DMS79 treated with DMSO at 0.1 percent for 48 hours (cell line): ENCODE measurements around the gene OR52I1.

ENCODE experiments used
- DNase-seq: peaks from one replicate; lab custom pipeline; 2025; lab: John Stamatoyannopoulos, UW

The OR52I1 gene, protein sequence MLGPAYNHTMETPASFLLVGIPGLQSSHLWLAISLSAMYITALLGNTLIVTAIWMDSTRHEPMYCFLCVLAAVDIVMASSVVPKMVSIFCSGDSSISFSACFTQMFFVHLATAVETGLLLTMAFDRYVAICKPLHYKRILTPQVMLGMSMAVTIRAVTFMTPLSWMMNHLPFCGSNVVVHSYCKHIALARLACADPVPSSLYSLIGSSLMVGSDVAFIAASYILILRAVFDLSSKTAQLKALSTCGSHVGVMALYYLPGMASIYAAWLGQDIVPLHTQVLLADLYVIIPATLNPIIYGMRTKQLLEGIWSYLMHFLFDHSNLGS

GRCh38 chr11:4593739-4594138 lies at the start of gene OR52I1:
TSS of gene OR52I1 (plus strand) at chr11:4594039. CDS start at chr11:4594039, 0 bp downstream.
- no peak for DNase-seq

- no peak for DNase-seq
Observed at GRCh38 chr11:4544891-4545290, 48.9 kb upstream of the OR52I1 start, which contains the start of gene OR52M1. TSS of gene OR52M1 (plus strand) at chr11:4545191. CDS start at chr11:4545191, 0 bp downstream.

- no peak for DNase-seq
Observed at GRCh38 chr11:4546878-4547277, 47.0 kb upstream of the OR52I1 start.

DNA sequence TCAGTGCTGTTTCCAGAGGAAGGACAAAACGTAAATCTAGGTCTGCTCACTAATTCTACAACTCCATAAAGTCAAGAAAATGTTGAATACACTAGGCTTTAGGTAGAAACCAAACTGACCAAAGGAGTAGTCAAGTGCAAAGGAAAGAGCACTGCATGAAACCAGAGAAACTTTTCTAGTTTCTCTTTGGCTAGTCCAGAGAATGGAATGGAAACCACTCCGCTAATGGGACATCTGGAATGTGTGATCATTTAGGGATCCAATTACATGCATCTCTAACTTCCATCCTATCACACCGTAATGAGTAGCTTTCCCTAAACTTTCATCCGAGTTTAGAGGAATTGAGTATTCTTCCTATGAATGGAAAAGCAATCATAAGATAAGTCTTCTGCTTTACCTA lies 46.4 kb upstream of the OR52I1 start:
- no peak for DNase-seq

- no peak for DNase-seq
Observed at GRCh38 chr11:4551346-4551979, 42.4 kb upstream of the OR52I1 start.

DNA sequence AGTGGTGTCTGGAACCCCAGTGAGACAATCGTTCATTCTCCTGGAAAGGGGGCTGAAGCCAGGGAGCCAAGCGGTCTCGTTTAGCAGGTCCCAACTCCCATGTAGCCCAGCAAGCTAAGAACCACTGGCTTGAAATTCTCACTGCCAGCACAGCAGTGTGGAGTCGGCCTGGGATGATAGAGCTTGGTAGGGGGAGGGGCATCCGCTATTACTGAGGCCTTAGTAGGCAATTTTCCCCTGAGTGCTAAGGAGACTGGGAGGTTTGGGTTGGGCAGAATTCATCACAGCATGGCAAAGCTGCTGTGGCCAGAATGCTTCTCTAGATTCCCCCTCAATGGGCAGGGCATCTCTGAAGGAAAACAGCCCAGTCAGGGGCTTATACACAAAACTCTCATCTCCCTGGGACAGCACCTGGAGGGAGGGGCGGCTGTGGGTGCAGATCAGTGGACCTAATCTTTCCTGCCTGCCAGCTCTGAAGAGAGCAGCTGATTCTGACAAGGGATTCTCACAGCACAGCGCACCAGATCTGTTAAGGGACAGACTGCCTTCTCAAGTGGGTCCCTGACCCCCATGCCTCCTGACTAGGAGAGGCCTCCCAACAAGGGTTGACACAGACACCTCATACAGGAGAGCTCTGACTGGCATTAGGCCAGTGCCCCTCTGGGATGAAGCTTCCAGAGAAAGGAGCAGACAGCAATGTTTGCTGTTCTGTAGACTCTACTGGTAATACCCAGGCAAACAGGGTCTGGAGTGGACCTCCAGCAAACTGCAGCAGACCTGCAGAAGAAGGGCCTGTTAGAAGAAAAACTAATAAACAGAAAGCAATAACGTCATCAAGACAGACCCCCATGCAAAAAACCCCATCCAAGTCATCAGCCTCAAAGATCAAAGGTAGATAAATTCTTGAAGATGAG lies 34.1 kb upstream of the OR52I1 start:
- no peak for DNase-seq

DNA sequence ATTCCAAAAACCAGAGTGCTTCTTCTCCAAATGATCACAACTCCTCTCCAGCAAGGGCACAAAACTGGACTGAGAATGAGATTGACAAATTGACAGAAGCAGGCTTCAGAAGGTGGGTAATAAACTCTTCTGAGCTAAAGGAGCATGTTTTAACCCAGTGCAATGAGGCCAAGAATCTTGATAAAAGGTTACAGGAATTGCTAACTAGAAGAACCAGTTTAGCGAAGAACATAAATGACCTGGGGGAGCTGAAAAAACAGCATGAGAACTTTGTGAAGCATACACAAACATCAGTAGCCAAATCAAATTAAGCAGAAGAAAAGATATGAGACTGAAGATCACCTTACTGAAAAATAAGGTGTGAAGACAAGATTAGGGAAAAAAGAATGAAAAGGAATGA lies 33.4 kb upstream of the OR52I1 start:
- DNase-seq, result no peak

DNA sequence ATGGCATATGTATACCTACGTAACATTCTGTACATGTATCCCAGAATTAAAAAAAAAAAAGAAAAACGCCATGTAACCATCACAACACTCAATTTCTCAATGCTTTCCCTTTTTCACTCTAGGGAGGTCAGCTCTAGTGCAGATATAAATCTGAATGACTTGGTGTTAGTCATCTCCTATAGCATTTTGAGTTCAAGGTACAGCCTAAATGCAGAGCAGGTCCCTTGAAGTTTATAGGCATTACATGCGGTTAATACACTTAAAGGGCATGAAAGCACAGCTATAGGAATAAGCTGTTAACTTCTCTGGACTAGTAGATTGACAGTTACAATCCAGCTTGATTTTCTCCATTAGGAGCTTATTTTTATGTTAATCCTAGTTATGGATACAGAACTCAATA lies 28.5 kb upstream of the OR52I1 start:
- DNase-seq, result no peak

- no peak for DNase-seq
Observed at GRCh38 chr11:4569075-4569474, 24.8 kb upstream of the OR52I1 start.

- no peak for DNase-seq
Observed at GRCh38 chr11:4576880-4577279, 17.0 kb upstream of the OR52I1 start.

DNA sequence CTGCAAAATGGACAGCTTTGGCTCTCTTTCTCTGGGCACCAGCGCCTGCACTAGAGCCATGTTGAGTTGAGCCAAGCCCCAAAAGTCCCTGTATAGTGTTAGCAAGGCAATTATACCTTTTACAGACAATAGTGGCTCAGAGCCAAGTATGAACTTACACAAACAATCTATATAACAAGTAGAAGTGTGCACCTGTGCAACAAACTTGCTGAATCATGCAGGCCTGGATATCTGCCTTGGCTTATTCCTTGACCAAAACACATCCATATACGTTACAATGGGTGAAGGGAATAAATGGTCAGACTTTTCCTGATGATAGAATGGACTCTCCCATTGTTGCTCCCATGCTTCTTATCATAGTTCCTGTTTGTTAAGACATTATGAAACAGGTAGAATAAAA lies 16.1 kb upstream of the OR52I1 start:
- no peak for DNase-seq

DNA sequence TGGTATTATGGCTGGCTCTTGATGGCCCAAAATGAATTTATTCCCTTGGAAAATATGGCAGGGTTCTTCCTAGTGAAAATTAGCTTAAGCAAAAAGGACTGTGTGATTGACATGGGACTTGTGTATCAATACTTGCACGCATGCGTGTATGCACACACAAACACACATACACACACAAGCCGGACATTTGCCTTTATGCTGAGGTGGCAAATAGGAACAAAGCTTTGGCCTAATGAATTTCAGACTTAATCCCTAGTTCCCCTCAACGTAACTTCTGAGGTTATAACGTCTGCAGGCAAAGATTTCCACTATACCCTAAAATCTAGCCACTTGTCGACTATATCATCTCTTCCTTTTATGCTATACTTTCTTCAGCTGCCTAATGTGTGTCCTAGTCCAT lies 15.2 kb upstream of the OR52I1 start:
- DNase-seq, result no peak

GRCh38 chr11:4580124-4580523 lies 13.7 kb upstream of the OR52I1 start:
- no peak for DNase-seq

- DNase-seq, result no peak
Observed at GRCh38 chr11:4581443-4581842, 12.4 kb upstream of the OR52I1 start, which contains the start of gene OR52I2. TSS of gene OR52I2 (plus strand) at chr11:4581743.

GRCh38 chr11:4589017-4589416 lies 4.8 kb upstream of the OR52I1 start:
- no peak for DNase-seq

DNA sequence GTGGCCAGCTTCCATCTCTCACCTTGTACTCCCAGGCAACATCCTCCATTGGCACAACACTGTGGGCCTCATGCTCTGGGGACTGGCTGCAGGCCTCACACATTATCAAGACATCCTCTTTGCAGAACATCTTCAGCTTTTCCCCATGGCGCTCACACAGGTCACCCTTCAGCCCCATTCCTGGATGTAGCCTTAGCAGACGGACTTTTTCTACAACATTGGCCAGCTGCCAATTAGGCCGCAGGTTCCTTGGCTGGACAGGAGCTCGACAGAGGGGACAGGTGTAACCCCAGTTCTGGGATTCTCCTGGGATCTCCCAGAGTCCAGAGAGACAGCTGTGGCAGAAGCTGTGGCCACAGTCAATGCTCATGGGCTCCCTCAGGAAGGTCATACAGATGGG lies 11.2 kb downstream of the OR52I1 start:
- DNase-seq, result no peak

DNA sequence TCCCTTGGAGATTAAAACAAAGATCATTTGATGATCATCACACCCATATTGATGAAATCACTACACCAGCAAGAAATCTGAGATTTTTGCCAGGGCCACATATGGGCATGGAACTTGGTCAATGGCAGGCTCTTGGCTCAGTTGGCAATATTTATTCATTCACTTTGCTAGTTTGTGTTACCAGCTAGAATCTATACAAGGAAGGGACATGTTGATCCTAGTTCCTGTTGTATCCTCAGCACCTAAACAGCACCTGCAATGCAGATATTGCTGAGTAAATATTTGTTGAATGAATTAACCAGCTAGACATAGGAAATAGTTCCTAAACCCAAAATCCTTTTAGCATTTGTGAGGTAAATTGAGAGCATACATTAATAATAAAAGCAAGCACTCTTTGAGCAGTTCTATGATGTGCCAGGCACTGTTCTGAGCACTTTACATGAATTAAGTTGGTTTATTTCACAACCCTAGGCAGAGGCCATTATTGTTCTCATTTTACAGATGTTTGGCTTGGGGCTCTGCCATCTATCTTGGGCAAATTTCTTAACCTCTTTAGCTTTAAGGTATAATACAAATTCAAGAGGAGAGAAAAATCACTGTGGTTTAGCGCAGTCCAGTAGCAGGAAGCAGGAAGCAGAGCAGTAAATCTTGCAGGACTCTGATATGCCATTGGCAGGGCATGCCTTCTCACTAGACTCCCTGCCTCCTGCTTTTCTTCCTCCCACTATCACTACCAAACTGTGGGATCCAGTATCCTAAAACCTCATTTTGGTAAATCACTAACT lies 12.6 kb downstream of the OR52I1 start:
- DNase-seq, result peak; percentile 49

DNA sequence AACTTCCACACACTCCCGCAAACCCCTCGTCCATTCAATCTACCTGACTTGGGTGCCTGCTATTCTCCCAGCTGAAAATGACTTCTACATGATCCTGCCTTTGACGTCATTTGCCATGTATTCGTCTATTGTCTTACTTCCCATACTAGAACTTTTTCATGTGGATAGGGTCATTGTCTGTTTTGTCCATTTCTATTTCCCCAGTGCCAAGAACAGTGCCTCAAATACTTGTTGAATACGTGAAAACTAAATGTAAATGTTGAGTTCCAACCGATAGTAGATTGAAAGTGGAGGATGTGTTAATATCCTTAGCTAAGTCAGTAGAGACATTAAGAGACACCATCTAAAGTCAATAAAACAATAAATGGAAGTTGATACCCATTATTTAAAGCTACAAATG lies 13.3 kb downstream of the OR52I1 start:
- DNase-seq, result no peak

DNA sequence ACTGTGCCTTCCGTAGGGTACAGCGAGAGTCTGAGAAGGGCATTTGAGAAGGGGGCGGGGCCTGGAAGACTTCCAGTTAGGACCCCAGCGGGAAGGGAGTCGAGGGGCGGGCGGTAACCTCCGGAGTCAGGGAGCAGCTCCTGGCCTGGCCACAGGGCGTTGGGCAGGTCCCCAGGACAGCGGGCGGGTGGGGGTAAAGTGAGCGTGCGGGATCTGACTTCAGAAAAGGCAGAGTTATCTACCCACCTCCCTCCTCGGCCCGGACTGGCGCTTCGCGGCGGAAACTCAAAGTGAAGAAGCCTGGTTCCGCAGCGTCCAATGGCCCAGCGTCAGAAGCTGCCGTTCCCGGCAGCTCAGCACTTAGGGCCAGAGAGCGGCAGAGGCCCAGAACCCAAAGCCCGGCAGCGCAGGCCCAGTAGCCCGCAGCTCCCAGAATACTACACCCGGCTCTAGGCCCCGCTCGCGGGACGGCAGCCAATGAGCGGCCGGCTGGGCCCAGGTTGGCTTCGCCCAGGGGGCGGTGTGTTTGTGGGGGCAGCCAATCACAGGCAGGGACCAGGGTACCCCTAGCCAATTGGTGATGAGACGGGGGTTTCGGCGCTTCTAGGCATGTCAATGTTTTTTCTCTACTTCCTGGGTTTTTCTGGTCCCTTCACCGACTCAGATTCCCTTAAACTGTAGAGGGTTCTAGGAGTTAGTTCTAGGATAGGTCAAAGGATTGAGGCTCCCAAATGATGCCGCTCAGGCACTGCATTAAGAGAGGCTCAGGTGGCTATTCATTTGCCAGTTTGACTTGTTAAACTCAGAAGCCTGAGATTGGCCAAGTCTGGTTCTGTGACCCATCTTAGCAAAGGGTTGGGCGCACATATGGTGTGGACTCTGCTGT lies 14.2 kb downstream of the OR52I1 start, which contains the start of gene TRIM68:
TRIM68 (minus strand) TSS at position 451 of the 886 bp plus-strand sequence. CDS start 2,727 bp downstream, outside the sequence.
- DNase-seq, result no peak

GRCh38 chr11:4610258-4610935 lies 16.6 kb downstream of the OR52I1 start:
- no peak for DNase-seq
